GM21528 (cell line): ENCODE data around the gene SH2D6.
"Not testable (repeated sequence)": the region's sequence is repeated elsewhere in the genome, so short reads cannot be mapped to it uniquely, and the experiment has no call there.

ENCODE experiments used
- ATAC-seq: cut with Tn5 transposase; IDR thresholded peaks from one replicate; pipeline ENCODE4 v1.9.1; 2021; ENCODE audit warnings: mild to moderate bottlenecking, moderate library complexity; ENCODE audit not compliant: unreplicated experiment, low FRiP score

Gene SH2D6

GRCh38 chr2:85437488-85438200 lies 19.1 kb downstream of the SH2D6 start:
- ATAC-seq, result peak; percentile 77

- no peak for ATAC-seq
These were observed 19.9 kb downstream of the SH2D6 start for GRCh38 chr2:85438201-85439024.

- no peak for ATAC-seq
These were observed 20.5 kb downstream of the SH2D6 start for GRCh38 chr2:85439025-85439472.

- ATAC-seq, result not testable (repeated sequence)
These were observed 21.1 kb downstream of the SH2D6 start for GRCh38 chr2:85439569-85439968.

- no peak for ATAC-seq
These were observed 21.5 kb downstream of the SH2D6 start for GRCh38 chr2:85439986-85440385.

- no peak for ATAC-seq
These were observed 22.2 kb downstream of the SH2D6 start for GRCh38 chr2:85440729-85441128.

GRCh38 chr2:85441864-85442263 lies 23.4 kb downstream of the SH2D6 start:
- no peak for ATAC-seq

GRCh38 chr2:85444629-85445172 lies 26.2 kb downstream of the SH2D6 start:
- ATAC-seq, result no peak

- no peak for ATAC-seq
These were observed 27.1 kb downstream of the SH2D6 start for GRCh38 chr2:85445316-85446295.

GRCh38 chr2:85446296-85447221 lies 28.0 kb downstream of the SH2D6 start:
- no peak for ATAC-seq

- no peak for ATAC-seq
These were observed 28.7 kb downstream of the SH2D6 start for GRCh38 chr2:85447222-85447585.

GRCh38 chr2:85448461-85449213 lies 30.1 kb downstream of the SH2D6 start:
- ATAC-seq, result no peak

GRCh38 chr2:85449214-85449588 lies 30.7 kb downstream of the SH2D6 start:
- ATAC-seq, result no peak

- no peak for ATAC-seq
These were observed 33.7 kb downstream of the SH2D6 start for GRCh38 chr2:85452237-85452636.

- no peak for ATAC-seq
These were observed 35.1 kb downstream of the SH2D6 start for GRCh38 chr2:85453571-85453970.

GRCh38 chr2:85455552-85456090 lies 37.1 kb downstream of the SH2D6 start:
- ATAC-seq, result no peak

GRCh38 chr2:85457043-85457442 lies 38.5 kb downstream of the SH2D6 start:
- ATAC-seq, result no peak

- ATAC-seq, result no peak
These were observed 39.4 kb downstream of the SH2D6 start for GRCh38 chr2:85457877-85458316.
